A549 (cell line): ENCODE measurements around the gene ESRP2. TPM values are rescaled to one million over a fixed set of nuclear protein-coding genes. Genes with fewer than 3 reads are reported as not detected.

Source experiments
- ATAC-seq, 2 experiments: fragments of 200-7000 bp in 1 of 2; fragments of >200 bp in 1 of 2; cut with Nextera tagmentation in 1 of 2; cut with Tn5 transposase in 1 of 2; 3 replicates each; pipeline versions ENCODE4 v1.8.0 to v1.9.1; 2018 to 2020; ENCODE audit warnings: mild to moderate bottlenecking in 1 of 2, moderate library complexity in 1 of 2
- CTCF ChIA-PET: fragments of 300-600 bp; sonication (Branson Sonifier 250); formaldehyde crosslinking; extraction: SDS; loops from one replicate; lab custom pipeline; 2021; ENCODE audit warnings: antibody characterized with exemption, inconsistent platforms; lab: Yijun Ruan, JAX
- POLR2A ChIA-PET: fragments of 350-600 bp; formaldehyde crosslinking; extraction: SDS; loops from one replicate; lab custom pipeline; 2021; ENCODE audit warnings: antibody characterized with exemption, inconsistent platforms; lab: Yijun Ruan, JAX
- DNase-seq, 2 experiments: peaks; one replicate each; pipeline versions ENCODE4 v3.0.0 to v3.0.0-alpha.2; 2011 to 2016; ENCODE audit warnings: low read depth in 1 of 2, low spot score in 1 of 2
- FAIRE-seq: peaks from 2 replicates; lab custom pipeline; 2011; peaks lifted over from hg19 to GRCh38; lab: Jason Lieb, UNC
- H3K27ac ChIP-seq, 2 experiments: fragments of >200 bp; sonication (Bioruptor Twin); formaldehyde crosslinking; 3 replicates each; pipeline ENCODE4 v1.5.1; 2016 to 2017
- H3K4me1 ChIP-seq: fragments of >200 bp; sonication (Bioruptor Twin); formaldehyde crosslinking; 3 replicates; pipeline ENCODE4 v1.6.1; 2016
- H3K4me2 ChIP-seq: fragments of >200 bp; sonication (Bioruptor Twin); formaldehyde crosslinking; 3 replicates; pipeline ENCODE4 v1.6.1; 2016
- H3K4me3 ChIP-seq: fragments of >200 bp; sonication (Bioruptor Twin); formaldehyde crosslinking; 3 replicates; pipeline ENCODE4 v1.5.1; 2016
- H3K9me3 ChIP-seq: fragments of >200 bp; sonication (Bioruptor Twin); formaldehyde crosslinking; 3 replicates; pipeline ENCODE4 v1.6.1; 2016
- CBX8 ChIP-seq: fragments of 200-600 bp; sonication (generic); IDR thresholded peaks from 2 replicates; pipeline ENCODE4 v1.6.1; 2016
- CEBPB ChIP-seq, 2 experiments: fragments of >200 bp in 1 of 2; sonication (Bioruptor Twin) in 1 of 2; formaldehyde crosslinking in 1 of 2; IDR thresholded peaks; 2 replicates each; pipeline ENCODE4 v1.6.1; 2012 to 2016
- EHMT2 ChIP-seq: fragments of 200-600 bp; sonication (generic); IDR thresholded peaks from 2 replicates; pipeline ENCODE4 v1.6.1; 2016; ENCODE audit warnings: antibody characterized with exemption, low read depth, mild to moderate bottlenecking, moderate library complexity
- EP300 ChIP-seq, 2 experiments: fragments of >200 bp; sonication (Bioruptor Twin); formaldehyde crosslinking; IDR thresholded peaks; 2 replicates in 1 of 2; 3 replicates in 1 of 2; pipeline ENCODE4 v1.6.1; 2016 to 2017
- FOSB ChIP-seq: fragments of 250-450 bp; sonication (Bioruptor Pico); IDR thresholded peaks from 2 replicates; pipeline ENCODE4 v1.5.0; 2020; ENCODE audit warnings: mild to moderate bottlenecking, moderate library complexity
- FOXS1 ChIP-seq: fragments of 250-450 bp; sonication (Bioruptor Pico); IDR thresholded peaks from 2 replicates; pipeline ENCODE4 v1.5.0; 2020; ENCODE audit warnings: mild to moderate bottlenecking, moderate library complexity
- JUNB ChIP-seq: fragments of >200 bp; sonication (Bioruptor Twin); formaldehyde crosslinking; IDR thresholded peaks from 2 replicates; pipeline ENCODE4 v1.6.1; 2016
- KDM5A ChIP-seq: fragments of 200-600 bp; sonication (generic); IDR thresholded peaks from 2 replicates; pipeline ENCODE4 v1.6.1; 2016; ENCODE audit warnings: antibody characterized with exemption, mild to moderate bottlenecking
- MAFK ChIP-seq: fragments of 450-650 bp; IDR thresholded peaks from 2 replicates; pipeline ENCODE4 v1.6.1; 2014; ENCODE audit not compliant: partially characterized antibody
- MYC ChIP-seq: IDR thresholded peaks from 2 replicates; pipeline ENCODE4 v1.6.1; 2012; ENCODE audit warnings: mild to moderate bottlenecking, inconsistent platforms, low read length, improper control_type of control experiment, borderline replicate concordance
- NPAS2 ChIP-seq: fragments of 250-450 bp; sonication (Bioruptor Pico); IDR thresholded peaks from 2 replicates; pipeline ENCODE4 v1.8.0; 2022; ENCODE audit warnings: mild to moderate bottlenecking, moderate library complexity, borderline replicate concordance
- POLR2A ChIP-seq: IDR thresholded peaks from 2 replicates; pipeline ENCODE4 v1.6.1; 2012; ENCODE audit warnings: mild to moderate bottlenecking, low read length
- POLR2AphosphoS2 ChIP-seq: conservative IDR thresholded peaks from 2 replicates; pipeline ENCODE4 v1.6.1; 2012; ENCODE audit warnings: low read length, improper control_type of control experiment, inconsistent platforms
- RAD21 ChIP-seq, 2 experiments: fragments of >200 bp in 1 of 2; sonication (Bioruptor Twin) in 1 of 2; formaldehyde crosslinking in 1 of 2; IDR thresholded peaks in 1 of 2; conservative IDR thresholded peaks in 1 of 2; 2 replicates in 1 of 2; 3 replicates in 1 of 2; pipeline ENCODE4 v1.6.1; 2012 to 2018; ENCODE audit warnings: inconsistent platforms in 1 of 2
- RCOR1 ChIP-seq: fragments of 150-350 bp; IDR thresholded peaks from 2 replicates; pipeline ENCODE4 v1.6.1; 2014; ENCODE audit warnings: antibody characterized with exemption, low read length, low read depth
- SMC3 ChIP-seq: fragments of >200 bp; sonication (Bioruptor Twin); formaldehyde crosslinking; IDR thresholded peaks from 3 replicates; pipeline ENCODE4 v1.6.1; 2018; ENCODE audit warnings: inconsistent platforms
- SREBF2 ChIP-seq: fragments of 450-650 bp; IDR thresholded peaks from 2 replicates; pipeline ENCODE4 v1.6.1; 2014; ENCODE audit warnings: mild to moderate bottlenecking, moderate library complexity
- TFCP2L1 ChIP-seq: fragments of 250-450 bp; sonication (Bioruptor Pico); IDR thresholded peaks from 2 replicates; pipeline ENCODE4 v1.5.0; 2021; ENCODE audit warnings: mild to moderate bottlenecking
- TP53 ChIP-seq: fragments of 250-450 bp; sonication (Bioruptor Pico); IDR thresholded peaks from 2 replicates; pipeline ENCODE4 v1.5.0; 2021; ENCODE audit warnings: mild to moderate bottlenecking, moderate library complexity
- WGBS: methylation state at CpG from one replicate; pipeline ENCODE4 v1.1.6; 2017; ENCODE audit errors: missing lambda C conversion rate; 5-methylcytosine and 5-hydroxymethylcytosine counted together
- polyA plus RNA-seq, 4 experiments: library from polyadenylated mRNA; depleted of rRNA in 3 of 4; stranded (reverse); fragments of >200 nt; fragmentation: RNase III in 1 of 4; extraction: RNeasy Plus Mini Kit Qiagen cat#74134 plus additional on column Dnase treatment in 1 of 4; gene quantifications; 2 replicates in 3 of 4; 3 replicates in 1 of 4; pipeline ENCODE4 v1.2.3, GENCODE V29; 2011 to 2017
- TF ChIP-seq, protein P1 (sequence below): fragments of >200 bp; sonication (Bioruptor Twin); formaldehyde crosslinking; IDR thresholded peaks from 3 replicates; pipeline ENCODE4 v1.6.1; 2016
- TF ChIP-seq, protein P2 (sequence below): IDR thresholded peaks from 2 replicates; pipeline ENCODE4 v1.6.1; 2012
- TF ChIP-seq, protein P3 (sequence below): fragments of 250-450 bp; sonication (Bioruptor Pico); IDR thresholded peaks from 2 replicates; pipeline ENCODE4 v1.5.0; 2021; ENCODE audit warnings: mild to moderate bottlenecking, moderate library complexity, borderline replicate concordance
- TF ChIP-seq, protein P4 (sequence below): fragments of 150-350 bp; IDR thresholded peaks from 2 replicates; pipeline ENCODE4 v1.6.1; 2014; ENCODE audit warnings: low read depth, mild to moderate bottlenecking, low read length

The ESRP2 gene
- polyA plus RNA-seq, 2 of the 4 experiments (the other 2 are of a cell fraction): 0.08 to 0.09 TPM

DNA sequence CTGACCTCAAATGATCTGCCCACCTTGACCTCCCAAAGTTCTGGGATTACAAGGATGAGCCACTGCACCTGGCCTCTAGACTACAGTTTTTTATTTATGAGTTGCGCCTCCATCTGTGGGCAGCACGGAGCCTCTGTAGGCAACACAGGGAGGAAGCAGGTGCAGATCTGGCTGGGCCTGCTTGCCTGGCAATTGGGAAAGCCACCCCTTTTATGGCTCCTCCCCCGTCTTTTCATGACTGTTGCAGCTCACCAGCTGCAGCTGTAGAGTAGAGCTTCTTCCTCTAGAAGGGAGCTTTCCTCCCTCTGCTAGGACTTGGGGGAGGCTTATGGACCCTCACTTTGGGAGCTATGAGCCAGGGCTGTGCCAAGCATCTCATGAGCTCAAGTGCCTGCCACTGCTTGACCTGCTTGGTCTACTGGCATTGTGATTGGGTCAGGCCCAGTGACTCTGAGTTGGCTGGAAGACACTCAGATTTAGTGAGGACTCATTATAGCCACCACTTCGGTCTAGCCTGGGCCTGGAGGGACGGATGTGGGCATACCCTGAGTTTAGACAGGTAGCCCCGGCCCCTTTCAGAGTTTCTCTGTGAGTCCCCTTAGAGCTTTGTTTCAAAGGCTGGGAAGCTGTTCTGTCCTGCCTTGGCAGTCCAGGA is 21.5 kb upstream of the ESRP2 start:
- no peaks in the 10 kb centered on the region for H3K9me3 ChIP-seq
- peak overlapping the region; percentile 52 for H3K4me2 ChIP-seq
- H3K4me3 ChIP-seq: no peak overlapping the region
- H3K4me1 ChIP-seq: peaks cover 18% of the 10 kb centered on the region
- ChIA-PET POLR2A (interaction anchor here (1.2 kb wide), 1 partner anchor 53 kb away, joined by 4 read pairs; the partner anchor contains the start of genes PRMT7 and SLC7A6OS), CTCF (interaction anchor here (0.7 to 7.8 kb wide), 5 partner anchors 14 to 164 kb away, joined by 3 to 335 read pairs (median 3); partner anchors contain the start of gene PLA2G15)
- ATAC-seq (peak in 1 of 2 experiments; percentile 1; a peak in 1 of 6 replicates), FAIRE-seq (no peak), DNase-seq (no peak)
- H3K27ac ChIP-seq: peak overlapping the region; percentile 63 to 83
- TF ChIP-seq TFCP2L1 (CRISPR knock-in tag): no peak
- no peak for TF ChIP-seq JUNB
- TF ChIP-seq, protein P1, sequence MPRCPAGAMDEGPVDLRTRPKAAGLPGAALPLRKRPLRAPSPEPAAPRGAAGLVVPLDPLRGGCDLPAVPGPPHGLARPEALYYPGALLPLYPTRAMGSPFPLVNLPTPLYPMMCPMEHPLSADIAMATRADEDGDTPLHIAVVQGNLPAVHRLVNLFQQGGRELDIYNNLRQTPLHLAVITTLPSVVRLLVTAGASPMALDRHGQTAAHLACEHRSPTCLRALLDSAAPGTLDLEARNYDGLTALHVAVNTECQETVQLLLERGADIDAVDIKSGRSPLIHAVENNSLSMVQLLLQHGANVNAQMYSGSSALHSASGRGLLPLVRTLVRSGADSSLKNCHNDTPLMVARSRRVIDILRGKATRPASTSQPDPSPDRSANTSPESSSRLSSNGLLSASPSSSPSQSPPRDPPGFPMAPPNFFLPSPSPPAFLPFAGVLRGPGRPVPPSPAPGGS: no peak
- no peak for TF ChIP-seq FOXS1 (CRISPR knock-in tag)
- TF ChIP-seq RCOR1: no peak
- TF ChIP-seq SREBF2: no peak
- TF ChIP-seq, protein P2, sequence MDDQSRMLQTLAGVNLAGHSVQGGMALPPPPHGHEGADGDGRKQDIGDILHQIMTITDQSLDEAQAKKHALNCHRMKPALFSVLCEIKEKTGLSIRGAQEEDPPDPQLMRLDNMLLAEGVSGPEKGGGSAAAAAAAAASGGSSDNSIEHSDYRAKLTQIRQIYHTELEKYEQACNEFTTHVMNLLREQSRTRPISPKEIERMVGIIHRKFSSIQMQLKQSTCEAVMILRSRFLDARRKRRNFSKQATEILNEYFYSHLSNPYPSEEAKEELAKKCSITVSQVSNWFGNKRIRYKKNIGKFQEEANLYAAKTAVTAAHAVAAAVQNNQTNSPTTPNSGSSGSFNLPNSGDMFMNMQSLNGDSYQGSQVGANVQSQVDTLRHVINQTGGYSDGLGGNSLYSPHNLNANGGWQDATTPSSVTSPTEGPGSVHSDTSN: no peak
- no peak for TF ChIP-seq POLR2A
- TF ChIP-seq CEBPB (IDR thresholded peaks at IDR 0.05): no peak
- 88% methylated on average over 6 of the region's 6 CpGs for WGBS

DNA sequence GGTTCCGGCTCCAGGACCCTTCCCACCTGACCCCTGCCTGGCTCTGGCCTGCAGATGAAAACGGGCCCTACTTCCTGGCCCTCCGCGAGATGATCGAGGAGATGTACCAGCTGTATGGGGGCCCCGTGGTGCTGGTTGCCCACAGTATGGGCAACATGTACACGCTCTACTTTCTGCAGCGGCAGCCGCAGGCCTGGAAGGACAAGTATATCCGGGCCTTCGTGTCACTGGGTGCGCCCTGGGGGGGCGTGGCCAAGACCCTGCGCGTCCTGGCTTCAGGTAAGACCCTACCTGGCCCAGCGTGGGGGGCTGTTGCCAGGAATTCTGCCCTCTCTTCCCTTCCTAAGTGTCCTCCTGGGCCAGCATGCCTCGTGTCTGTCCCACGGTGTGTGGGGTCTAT is 19.8 kb upstream of the ESRP2 start:
- TF ChIP-seq RCOR1: no peak
- no peak for TF ChIP-seq CEBPB (IDR thresholded peaks at IDR 0.05)
- TF ChIP-seq RAD21 (conservative IDR thresholded peaks at IDR 0.05 in 1 of 2, IDR thresholded peaks at IDR 0.05 in 1 of 2): no peak
- no peak for TF ChIP-seq CBX8
- no peak for TF ChIP-seq SMC3
- no peak for TF ChIP-seq FOXS1 (CRISPR knock-in tag)
- TF ChIP-seq EP300 (IDR thresholded peaks at IDR 0.05): no peak
- no peak for TF ChIP-seq NPAS2 (CRISPR knock-in tag)
- TF ChIP-seq TP53 (CRISPR knock-in tag): no peak
- TF ChIP-seq FOSB: no peak
- no peak for TF ChIP-seq EHMT2
- TF ChIP-seq MAFK: no peak
- TF ChIP-seq, protein P3, sequence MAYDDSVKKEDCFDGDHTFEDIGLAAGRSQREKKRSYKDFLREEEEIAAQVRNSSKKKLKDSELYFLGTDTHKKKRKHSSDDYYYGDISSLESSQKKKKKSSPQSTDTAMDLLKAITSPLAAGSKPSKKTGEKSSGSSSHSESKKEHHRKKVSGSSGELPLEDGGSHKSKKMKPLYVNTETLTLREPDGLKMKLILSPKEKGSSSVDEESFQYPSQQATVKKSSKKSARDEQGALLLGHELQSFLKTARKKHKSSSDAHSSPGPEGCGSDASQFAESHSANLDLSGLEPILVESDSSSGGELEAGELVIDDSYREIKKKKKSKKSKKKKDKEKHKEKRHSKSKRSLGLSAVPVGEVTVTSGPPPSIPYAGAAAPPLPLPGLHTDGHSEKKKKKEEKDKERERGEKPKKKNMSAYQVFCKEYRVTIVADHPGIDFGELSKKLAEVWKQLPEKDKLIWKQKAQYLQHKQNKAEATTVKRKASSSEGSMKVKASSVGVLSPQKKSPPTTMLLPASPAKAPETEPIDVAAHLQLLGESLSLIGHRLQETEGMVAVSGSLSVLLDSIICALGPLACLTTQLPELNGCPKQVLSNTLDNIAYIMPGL (CRISPR knock-in tag): no peak
- TF ChIP-seq MYC: no peak
- no peak for TF ChIP-seq SREBF2
- TF ChIP-seq JUNB: no peak
- TF ChIP-seq POLR2AphosphoS2: no peak
- TF ChIP-seq KDM5A: no peak
- TF ChIP-seq, protein P4, sequence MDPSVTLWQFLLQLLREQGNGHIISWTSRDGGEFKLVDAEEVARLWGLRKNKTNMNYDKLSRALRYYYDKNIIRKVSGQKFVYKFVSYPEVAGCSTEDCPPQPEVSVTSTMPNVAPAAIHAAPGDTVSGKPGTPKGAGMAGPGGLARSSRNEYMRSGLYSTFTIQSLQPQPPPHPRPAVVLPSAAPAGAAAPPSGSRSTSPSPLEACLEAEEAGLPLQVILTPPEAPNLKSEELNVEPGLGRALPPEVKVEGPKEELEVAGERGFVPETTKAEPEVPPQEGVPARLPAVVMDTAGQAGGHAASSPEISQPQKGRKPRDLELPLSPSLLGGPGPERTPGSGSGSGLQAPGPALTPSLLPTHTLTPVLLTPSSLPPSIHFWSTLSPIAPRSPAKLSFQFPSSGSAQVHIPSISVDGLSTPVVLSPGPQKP: no peak
- TF ChIP-seq, all 56 proteins: peak for 0
- H3K4me2 ChIP-seq: no peak overlapping the region
- no peak for DNase-seq
- H3K4me1 ChIP-seq: peaks cover 18% of the 10 kb centered on the region
- no peak for ATAC-seq
- H3K9me3 ChIP-seq: no peaks in the 10 kb centered on the region
- FAIRE-seq: no peak
- H3K4me3 ChIP-seq: no peak overlapping the region
- WGBS: 94% methylated on average over 9 of the region's 18 CpGs
- CTCF ChIA-PET: interaction anchor here (0.7 to 9.0 kb wide), 7 partner anchors 6 to 100 kb away, joined by 3 to 124 read pairs (median 4); partner anchors contain the start of genes PLA2G15, PRMT7, SLC7A6 and SLC7A6OS
- POLR2A ChIA-PET: no interaction called here
- H3K27ac ChIP-seq: no peak overlapping the region
